Nephron (organoid): ENCODE results near the gene DOCK3.
A peak's percentile ranks its signal among the peaks of the same experiment; 100 is the strongest.

Experiments
- H3K27ac Mint-ChIP-seq, 3 experiments: 2 replicates each; pipeline ENCODE4 v1.8.0; 2020; ENCODE audit warnings: mixed read lengths in 3 of 3, mild to moderate bottlenecking in 2 of 3, moderate library complexity in 1 of 3
- H3K27me3 Mint-ChIP-seq: 2 replicates; pipeline ENCODE4 v1.8.0; 2021; ENCODE audit warnings: low read depth, mild to moderate bottlenecking, moderate library complexity, mixed read lengths
- H3K36me3 Mint-ChIP-seq: 2 replicates; pipeline ENCODE4 v1.8.0; 2020; ENCODE audit warnings: low read depth, mixed read lengths
- H3K4me1 Mint-ChIP-seq: 2 replicates; pipeline ENCODE4 v1.8.0; 2020; ENCODE audit warnings: mixed read lengths
- H3K4me3 Mint-ChIP-seq, 3 experiments: 2 replicates each; pipeline ENCODE4 v1.8.0; 2020; ENCODE audit warnings: mild to moderate bottlenecking in 3 of 3, mixed read lengths in 3 of 3, moderate library complexity in 2 of 3
- H3K9me3 Mint-ChIP-seq: 2 replicates; pipeline ENCODE4 v1.8.0; 2020; ENCODE audit warnings: mixed read lengths
- CTCF ChIP-seq, 3 experiments: fragments of 200-600 bp; sonication (generic); IDR thresholded peaks; one replicate each; pipeline ENCODE4 v1.5.0; 2021; ENCODE audit warnings: antibody characterized with exemption in 3 of 3; ENCODE audit not compliant: unreplicated experiment in 3 of 3

Gene DOCK3

DNA sequence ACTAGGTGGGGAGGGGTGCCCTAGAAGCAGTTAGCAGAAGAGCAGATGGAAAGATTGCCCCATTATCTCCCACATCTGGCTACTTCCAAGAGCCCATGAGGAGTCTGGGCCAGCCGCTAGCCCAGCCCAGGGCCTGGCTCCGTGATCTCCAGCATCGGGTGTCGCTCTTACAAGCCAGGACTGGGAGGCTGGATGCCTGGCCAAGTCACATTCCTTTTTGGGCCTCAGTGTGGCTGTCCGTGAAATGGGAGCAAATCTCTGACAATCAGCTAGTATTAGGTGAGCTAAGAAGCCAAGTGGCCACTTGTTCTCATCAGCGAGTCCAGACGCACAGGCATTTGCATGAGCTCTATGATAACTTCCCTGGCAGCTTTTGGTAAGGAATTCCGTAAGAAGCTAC is 23.3 kb upstream of the DOCK3 start:
- no peak for TF ChIP-seq CTCF (IDR thresholded peaks at IDR 0.05; ENCODE audit: unreplicated experiment in 3 of 3)
- Mint-ChIP-seq H3K9me3 (no peaks in the 10 kb centered on the region), H3K4me1 (peaks cover 11% of the 10 kb centered on the region), H3K27ac (no peak overlapping the region), H3K4me3 (no peak overlapping the region), H3K27me3 (no peaks in the 10 kb centered on the region), H3K36me3 (peaks cover 1% of the 10 kb centered on the region)

GRCh38 chr3:50651920-50652529 is 22.7 kb upstream of the DOCK3 start:
- Mint-ChIP-seq H3K27ac (no peak overlapping the region), H3K4me1 (peaks cover 11% of the 10 kb centered on the region), H3K36me3 (no peaks in the 10 kb centered on the region), H3K4me3 (no peak overlapping the region), H3K9me3 (no peaks in the 10 kb centered on the region), H3K27me3 (peaks cover 4% of the 10 kb centered on the region)
- TF ChIP-seq CTCF (IDR thresholded peaks at IDR 0.05; ENCODE audit: unreplicated experiment in 3 of 3), result no peak

DNA sequence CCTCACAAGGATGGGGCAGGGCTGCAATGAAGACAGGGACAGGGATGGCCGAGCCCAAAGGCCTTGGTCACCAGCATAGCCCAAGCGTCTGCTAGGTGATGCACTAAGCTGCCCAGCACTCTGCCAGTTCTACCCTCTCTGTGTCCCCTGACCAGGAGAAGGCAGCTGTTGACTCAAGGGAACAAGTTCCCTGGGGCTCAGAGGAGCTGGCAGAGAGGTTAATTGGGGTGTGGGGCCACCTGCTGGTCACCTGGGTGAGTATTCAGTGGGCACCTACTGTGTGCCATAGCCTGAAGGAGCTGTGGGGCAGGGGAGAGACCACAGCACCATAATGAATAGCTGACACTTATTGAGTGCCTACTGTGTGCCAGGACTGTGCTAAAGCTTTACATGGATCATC is 22.0 kb upstream of the DOCK3 start:
- peak in 2 of 3 experiments; percentile 27 to 40 for TF ChIP-seq CTCF (IDR thresholded peaks at IDR 0.05; ENCODE audit: unreplicated experiment in 3 of 3)
- Mint-ChIP-seq H3K4me1 (peaks cover 11% of the 10 kb centered on the region), H3K4me3 (no peak overlapping the region), H3K36me3 (no peaks in the 10 kb centered on the region), H3K9me3 (no peaks in the 10 kb centered on the region), H3K27ac (no peak overlapping the region), H3K27me3 (peaks cover 5% of the 10 kb centered on the region)

DNA sequence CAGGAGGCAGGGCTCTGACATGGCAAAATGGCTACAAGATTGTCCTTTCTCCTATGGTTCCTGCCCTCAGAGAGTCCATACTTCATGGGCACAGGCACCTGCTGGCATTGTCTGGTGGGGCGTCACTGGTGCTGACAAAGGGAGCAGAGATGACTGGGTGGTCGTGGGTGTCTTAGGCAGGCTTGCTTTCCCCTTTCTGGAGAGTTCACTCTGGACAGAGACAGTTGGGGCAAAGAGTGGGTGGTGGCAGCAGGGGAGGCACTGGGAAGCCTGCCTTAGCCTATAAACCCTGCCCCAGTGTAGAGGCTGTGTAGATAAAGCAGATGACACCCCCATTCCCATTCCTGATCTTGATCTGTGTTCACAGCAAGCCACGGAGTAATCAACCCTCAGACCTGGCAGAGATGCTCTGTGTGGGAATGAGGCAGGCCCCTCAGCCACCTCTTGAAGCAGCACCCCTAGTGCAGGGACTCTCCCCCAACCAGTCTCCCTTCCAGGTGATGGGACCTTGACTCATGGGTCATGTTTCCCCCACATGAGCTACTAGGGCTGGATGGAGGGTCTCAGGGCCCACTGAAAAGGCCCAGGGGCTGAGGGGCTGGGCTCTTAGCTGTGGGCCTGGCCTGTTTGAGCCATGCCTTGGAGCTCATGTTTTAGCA is 20.7 kb upstream of the DOCK3 start:
- Mint-ChIP-seq H3K4me3 (no peak overlapping the region), H3K36me3 (no peaks in the 10 kb centered on the region), H3K4me1 (peaks cover 11% of the 10 kb centered on the region), H3K27ac (no peak overlapping the region), H3K27me3 (peaks cover 7% of the 10 kb centered on the region), H3K9me3 (no peaks in the 10 kb centered on the region)
- TF ChIP-seq CTCF (IDR thresholded peaks at IDR 0.05; ENCODE audit: unreplicated experiment in 3 of 3), result no peak

- no peak overlapping the region for H3K4me3 Mint-ChIP-seq
- H3K9me3 Mint-ChIP-seq, result no peaks in the 10 kb centered on the region
- no peak for TF ChIP-seq CTCF (IDR thresholded peaks at IDR 0.05; ENCODE audit: unreplicated experiment in 3 of 3)
- H3K4me1 Mint-ChIP-seq, result peaks cover 8% of the 10 kb centered on the region
- H3K27me3 Mint-ChIP-seq, result peaks cover 7% of the 10 kb centered on the region
- no peak overlapping the region for H3K27ac Mint-ChIP-seq
- H3K36me3 Mint-ChIP-seq, result no peaks in the 10 kb centered on the region
Measured at GRCh38 chr3:50655009-50655830, 19.5 kb upstream of the DOCK3 start.
